ENCODE data around the gene ITGB1. TPM values are rescaled to one million over a fixed set of nuclear protein-coding genes. Genes with fewer than 3 reads are reported as not detected.

ITGB1 gene
- total RNA-seq, 3 donors from 2014 or later (not counting 1 experiment from before 2014, with no cell fraction given): 175 to 280 (median 202) TPM

DNA sequence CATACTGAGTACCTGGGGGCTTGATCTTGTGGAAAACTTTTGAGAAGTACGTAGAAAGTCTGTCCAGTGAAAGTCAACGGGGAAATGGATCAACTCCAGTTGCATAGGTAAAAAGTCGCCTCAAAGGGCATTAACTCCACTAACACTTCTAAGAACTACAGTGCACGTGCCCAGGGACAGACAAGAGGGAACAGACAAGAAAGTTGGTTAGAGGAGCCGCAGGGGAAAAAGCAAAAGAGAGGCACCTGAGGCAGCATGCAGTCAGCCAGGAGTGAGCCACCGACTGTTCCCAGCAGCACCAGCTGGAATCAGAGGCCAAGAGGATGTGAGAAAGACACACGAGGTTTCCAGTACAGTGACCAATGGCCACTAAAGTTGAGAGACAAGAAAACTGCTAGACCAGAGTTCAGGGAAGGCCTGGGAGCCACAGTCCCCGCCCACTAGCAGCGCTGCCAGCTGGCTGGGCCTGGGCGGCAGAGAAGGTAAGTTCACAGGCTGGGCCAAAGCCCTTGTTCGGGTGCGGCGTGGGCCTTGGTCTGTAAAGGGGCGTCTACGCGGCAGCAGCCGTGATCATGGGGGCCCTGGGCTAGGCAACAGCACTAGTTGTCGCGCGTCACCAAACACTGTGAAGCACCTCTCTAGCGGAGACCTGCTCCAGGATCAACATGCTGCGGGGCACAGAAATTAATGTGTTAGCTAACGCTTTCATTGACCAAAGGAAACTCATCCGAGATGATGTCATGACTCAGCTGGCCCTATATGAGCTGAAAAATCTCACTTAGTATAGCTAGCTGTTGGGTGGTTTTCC lies 14.0 kb downstream of the ITGB1 start:
- Mint-ChIP-seq H3K9me3 (no peaks in the 10 kb centered on the region), H3K4me1 (peaks cover 67 to 72% of the 10 kb centered on the region in 2 donors), H3K36me3 (no peaks in the 10 kb centered on the region), H3K4me3 (no peak overlapping the region), H3K27me3 (ENCODE audit: low read depth in 2 of 2) (no peaks in the 10 kb centered on the region), H3K27ac (peak overlapping the region; percentile 41 to 72)
- WGBS (ENCODE audit: insufficient coverage): 87% methylated on average over 24 of the region's 24 CpGs
- no peaks in the 10 kb centered on the region for H3K36me3 ChIP-seq (ENCODE audit: control insufficient read depth, insufficient read depth, low read length)
- no peaks in the 10 kb centered on the region for H3K9me3 ChIP-seq (ENCODE audit: control insufficient read depth, insufficient read depth, low read length)
- no peak for DNase-seq
- intact Hi-C loops (cut with micrococcal nuclease): loop anchor here (10.0 kb wide), 1 partner anchor 191 kb away; no protein-coding TSS in a partner anchor
- no peaks in the 10 kb centered on the region for H3K27me3 ChIP-seq (ENCODE audit: control insufficient read depth, insufficient read depth, low read length)
- TF ChIP-seq, protein P1, sequence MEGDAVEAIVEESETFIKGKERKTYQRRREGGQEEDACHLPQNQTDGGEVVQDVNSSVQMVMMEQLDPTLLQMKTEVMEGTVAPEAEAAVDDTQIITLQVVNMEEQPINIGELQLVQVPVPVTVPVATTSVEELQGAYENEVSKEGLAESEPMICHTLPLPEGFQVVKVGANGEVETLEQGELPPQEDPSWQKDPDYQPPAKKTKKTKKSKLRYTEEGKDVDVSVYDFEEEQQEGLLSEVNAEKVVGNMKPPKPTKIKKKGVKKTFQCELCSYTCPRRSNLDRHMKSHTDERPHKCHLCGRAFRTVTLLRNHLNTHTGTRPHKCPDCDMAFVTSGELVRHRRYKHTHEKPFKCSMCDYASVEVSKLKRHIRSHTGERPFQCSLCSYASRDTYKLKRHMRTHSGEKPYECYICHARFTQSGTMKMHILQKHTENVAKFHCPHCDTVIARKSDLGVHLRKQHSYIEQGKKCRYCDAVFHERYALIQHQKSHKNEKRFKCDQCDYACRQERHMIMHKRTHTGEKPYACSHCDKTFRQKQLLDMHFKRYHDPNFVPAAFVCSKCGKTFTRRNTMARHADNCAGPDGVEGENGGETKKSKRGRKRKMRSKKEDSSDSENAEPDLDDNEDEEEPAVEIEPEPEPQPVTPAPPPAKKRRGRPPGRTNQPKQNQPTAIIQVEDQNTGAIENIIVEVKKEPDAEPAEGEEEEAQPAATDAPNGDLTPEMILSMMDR (IDR thresholded peaks at IDR 0.05): no peak
- no peak overlapping the region for H3K27ac ChIP-seq (ENCODE audit: low read length)
- H3K4me1 ChIP-seq (ENCODE audit: control insufficient read depth, insufficient read depth, low read length): peaks cover 38% of the 10 kb centered on the region
- no peak overlapping the region for H3K4me3 ChIP-seq (ENCODE audit: low read length)
- no peak for ATAC-seq

DNA sequence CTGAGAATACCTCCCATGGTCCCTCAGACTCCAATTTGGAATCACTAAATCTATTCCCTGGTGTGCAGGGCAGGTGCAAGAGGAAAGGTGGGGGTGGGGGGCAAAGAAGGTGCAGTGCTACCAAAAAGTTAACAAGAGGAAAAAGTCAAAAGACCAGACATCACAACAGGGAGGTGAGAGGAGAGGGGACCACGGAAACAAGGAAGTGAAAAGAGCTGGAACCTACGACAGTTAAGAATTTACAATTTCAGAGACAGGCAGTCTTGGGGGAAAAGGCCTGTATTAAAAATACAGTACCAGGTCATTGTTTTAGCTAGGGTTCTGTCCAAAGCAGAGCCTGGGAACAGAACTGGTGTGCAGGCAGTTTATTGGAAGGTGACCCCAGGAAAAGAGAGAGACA lies 14.6 kb downstream of the ITGB1 start:
- H3K4me1 Mint-ChIP-seq: peaks cover 67 to 72% of the 10 kb centered on the region in 2 donors
- DNase-seq: no peak
- no peaks in the 10 kb centered on the region for H3K27me3 ChIP-seq (ENCODE audit: control insufficient read depth, insufficient read depth, low read length)
- no peak for ATAC-seq
- H3K4me3 Mint-ChIP-seq: peak overlapping the region; percentile 21
- no peaks in the 10 kb centered on the region for H3K36me3 ChIP-seq (ENCODE audit: control insufficient read depth, insufficient read depth, low read length)
- H3K9me3 ChIP-seq (ENCODE audit: control insufficient read depth, insufficient read depth, low read length): no peaks in the 10 kb centered on the region
- peak overlapping the region; percentile 41 to 72 for H3K27ac Mint-ChIP-seq
- no peak overlapping the region for H3K4me3 ChIP-seq (ENCODE audit: low read length)
- peaks cover 41% of the 10 kb centered on the region for H3K4me1 ChIP-seq (ENCODE audit: control insufficient read depth, insufficient read depth, low read length)
- intact Hi-C loops (cut with micrococcal nuclease): loop anchor here (10.0 kb wide), 1 partner anchor 191 kb away; no protein-coding TSS in a partner anchor
- no peaks in the 10 kb centered on the region for H3K9me3 Mint-ChIP-seq
- no peak overlapping the region for H3K27ac ChIP-seq (ENCODE audit: low read length)
- no peaks in the 10 kb centered on the region for H3K36me3 Mint-ChIP-seq
- TF ChIP-seq, protein P1 (IDR thresholded peaks at IDR 0.05): no peak
- 20% methylated on average over 2 of the region's 2 CpGs for WGBS (ENCODE audit: insufficient coverage)
- H3K27me3 Mint-ChIP-seq (ENCODE audit: low read depth in 2 of 2): no peaks in the 10 kb centered on the region

- no peaks in the 10 kb centered on the region for H3K9me3 ChIP-seq (ENCODE audit: control insufficient read depth, insufficient read depth, low read length)
- Mint-ChIP-seq H3K9me3 (no peaks in the 10 kb centered on the region), H3K36me3 (no peaks in the 10 kb centered on the region), H3K4me3 (no peak overlapping the region), H3K4me1 (peaks cover 63 to 68% of the 10 kb centered on the region in 2 donors), H3K27ac (peak overlapping the region in 1 of 2 donors; percentile 41), H3K27me3 (ENCODE audit: low read depth in 2 of 2) (no peaks in the 10 kb centered on the region)
- DNase-seq (no peak), ATAC-seq (no peak)
- H3K4me3 ChIP-seq (ENCODE audit: low read length): no peak overlapping the region
- TF ChIP-seq, protein P1 (IDR thresholded peaks at IDR 0.05): no peak
- H3K36me3 ChIP-seq (ENCODE audit: control insufficient read depth, insufficient read depth, low read length): no peaks in the 10 kb centered on the region
- peaks cover 44% of the 10 kb centered on the region for H3K4me1 ChIP-seq (ENCODE audit: control insufficient read depth, insufficient read depth, low read length)
- no peak overlapping the region for H3K27ac ChIP-seq (ENCODE audit: low read length)
- WGBS (ENCODE audit: insufficient coverage): 100% methylated on average over 1 of the region's 1 CpG
- no peaks in the 10 kb centered on the region for H3K27me3 ChIP-seq (ENCODE audit: control insufficient read depth, insufficient read depth, low read length)
- intact Hi-C loops (cut with micrococcal nuclease): loop anchor here (10.0 kb wide), 1 partner anchor 193 kb away; no protein-coding TSS in a partner anchor
Observed at GRCh38 chr10:32942081-32942480, 15.9 kb downstream of the ITGB1 start.
